Smooth muscle cell (in vitro differentiated cells): ENCODE data around the gene CD44. TPM values are rescaled to one million over a fixed set of nuclear protein-coding genes. Genes with fewer than 3 reads are reported as not detected.

Experiments
- DNase-seq: peaks from one replicate; lab custom pipeline; 2025; ENCODE audit not compliant: unreplicated experiment; lab: John Stamatoyannopoulos, UW
- H2AFZ ChIP-seq: fragments of 200-600 bp; sonication (generic); 2 replicates; pipeline ENCODE4 v1.6.0; 2016; ENCODE audit warnings: antibody characterized with exemption, low read depth, mild to moderate bottlenecking
- H3F3A ChIP-seq: fragments of 200-600 bp; sonication (generic); 2 replicates; pipeline ENCODE4 v1.6.0; 2017; ENCODE audit warnings: antibody characterized with exemption, low read depth
- H3K27ac ChIP-seq: fragments of 200-600 bp; sonication (generic); 2 replicates; pipeline ENCODE4 v1.5.1; 2016; ENCODE audit warnings: low read depth, mild to moderate bottlenecking
- H3K27me3 ChIP-seq: fragments of 200-600 bp; sonication (generic); 2 replicates; pipeline ENCODE4 v1.6.1; 2016; ENCODE audit warnings: low read depth, mild to moderate bottlenecking
- H3K36me3 ChIP-seq: fragments of 200-600 bp; sonication (generic); 2 replicates; pipeline ENCODE4 v1.5.1; 2016; ENCODE audit warnings: low read depth
- H3K4me1 ChIP-seq: fragments of 200-600 bp; sonication (generic); 2 replicates; pipeline ENCODE4 v1.5.1; 2016; ENCODE audit warnings: low read depth
- H3K4me2 ChIP-seq: fragments of 200-600 bp; sonication (generic); 2 replicates; pipeline ENCODE4 v1.6.0; 2016; ENCODE audit warnings: mild to moderate bottlenecking
- H3K4me3 ChIP-seq: fragments of 200-600 bp; sonication (generic); 2 replicates; pipeline ENCODE4 v1.5.1; 2016; ENCODE audit warnings: mild to moderate bottlenecking
- H3K79me2 ChIP-seq: fragments of 200-600 bp; sonication (generic); 2 replicates; pipeline ENCODE4 v1.6.0; 2016; ENCODE audit warnings: low read depth, mild to moderate bottlenecking
- H3K9ac ChIP-seq: fragments of 200-600 bp; sonication (generic); 2 replicates; pipeline ENCODE4 v1.6.0; 2016; ENCODE audit warnings: low read depth
- H3K9me3 ChIP-seq: fragments of 200-600 bp; sonication (generic); replicated peaks from 2 replicates; pipeline ENCODE4 v1.5.1; 2016; ENCODE audit warnings: low read depth
- H4K20me1 ChIP-seq: fragments of 200-600 bp; sonication (generic); 2 replicates; pipeline ENCODE4 v1.6.0; 2016; ENCODE audit warnings: low read depth
- WGBS: methylation state at CpG from one replicate; pipeline ENCODE4 v1.1.7; 2016; ENCODE audit warnings: low lambda C conversion rate; 5-methylcytosine and 5-hydroxymethylcytosine counted together
- polyA plus RNA-seq: library from polyadenylated mRNA; unstranded; fragments of >200 nt; fragmentation: Nextera tagmentation; extraction: Ambion mirVana; gene quantifications from 2 replicates; pipeline ENCODE4 v1.2.1, GENCODE V29; 2016
- total RNA-seq: library from RNA; depleted of rRNA; stranded (reverse); fragments of >200 nt; gene quantifications from 2 replicates; pipeline ENCODE4 v1.2.3, GENCODE V29; 2014
- TF ChIP-seq, protein P1 (sequence below): fragments of 200-600 bp; sonication (generic); IDR thresholded peaks from 2 replicates; pipeline ENCODE4 v1.5.1; 2017; ENCODE audit warnings: borderline replicate concordance, mild to moderate bottlenecking, antibody characterized with exemption; ENCODE audit not compliant: insufficient read depth, poor library complexity, severe bottlenecking

The CD44 gene
- total and polyA plus RNA-seq, 2 experiments from 2014 or later, result 116 to 248 TPM

GRCh38 chr11:35236667-35237003 is 97.7 kb downstream of the CD44 start:
- no peak for DNase-seq
- peak overlapping the region; percentile 23 for H3K9ac ChIP-seq
- H3K4me3 ChIP-seq, result no peak overlapping the region
- no peaks in the 10 kb centered on the region for H3K27me3 ChIP-seq
- H3K4me2 ChIP-seq, result peak overlapping the region; percentile 3
- H3F3A ChIP-seq, result peaks cover 6% of the 10 kb centered on the region
- H3K9me3 ChIP-seq, result no peaks in the 10 kb centered on the region
- H3K27ac ChIP-seq, result peak overlapping the region; percentile 61
- H4K20me1 ChIP-seq, result no peaks in the 10 kb centered on the region
- TF ChIP-seq, protein P1, sequence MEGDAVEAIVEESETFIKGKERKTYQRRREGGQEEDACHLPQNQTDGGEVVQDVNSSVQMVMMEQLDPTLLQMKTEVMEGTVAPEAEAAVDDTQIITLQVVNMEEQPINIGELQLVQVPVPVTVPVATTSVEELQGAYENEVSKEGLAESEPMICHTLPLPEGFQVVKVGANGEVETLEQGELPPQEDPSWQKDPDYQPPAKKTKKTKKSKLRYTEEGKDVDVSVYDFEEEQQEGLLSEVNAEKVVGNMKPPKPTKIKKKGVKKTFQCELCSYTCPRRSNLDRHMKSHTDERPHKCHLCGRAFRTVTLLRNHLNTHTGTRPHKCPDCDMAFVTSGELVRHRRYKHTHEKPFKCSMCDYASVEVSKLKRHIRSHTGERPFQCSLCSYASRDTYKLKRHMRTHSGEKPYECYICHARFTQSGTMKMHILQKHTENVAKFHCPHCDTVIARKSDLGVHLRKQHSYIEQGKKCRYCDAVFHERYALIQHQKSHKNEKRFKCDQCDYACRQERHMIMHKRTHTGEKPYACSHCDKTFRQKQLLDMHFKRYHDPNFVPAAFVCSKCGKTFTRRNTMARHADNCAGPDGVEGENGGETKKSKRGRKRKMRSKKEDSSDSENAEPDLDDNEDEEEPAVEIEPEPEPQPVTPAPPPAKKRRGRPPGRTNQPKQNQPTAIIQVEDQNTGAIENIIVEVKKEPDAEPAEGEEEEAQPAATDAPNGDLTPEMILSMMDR, result no peak
- no peak overlapping the region for H2AFZ ChIP-seq
- no peaks in the 10 kb centered on the region for H3K36me3 ChIP-seq
- peaks cover 6% of the 10 kb centered on the region for H3K4me1 ChIP-seq
- no peaks in the 10 kb centered on the region for H3K79me2 ChIP-seq
- 22% methylated on average over 5 of the region's 5 CpGs for WGBS

GRCh38 chr11:35237351-35237750 is 98.4 kb downstream of the CD44 start:
- no peak for DNase-seq
- Histone ChIP-seq H3K4me3 (no peak overlapping the region), H4K20me1 (no peaks in the 10 kb centered on the region), H3K27ac (peak overlapping the region; percentile 61), H3K9ac (peak overlapping the region; percentile 23), H2AFZ (no peak overlapping the region), H3F3A (peaks cover 3% of the 10 kb centered on the region), H3K9me3 (no peaks in the 10 kb centered on the region), H3K27me3 (no peaks in the 10 kb centered on the region), H3K4me1 (peaks cover 4% of the 10 kb centered on the region), H3K4me2 (peak overlapping the region; percentile 3), H3K36me3 (no peaks in the 10 kb centered on the region), H3K79me2 (no peaks in the 10 kb centered on the region)
- WGBS, result 94% methylated on average over 1 of the region's 1 CpG
- TF ChIP-seq, protein P1, result no peak

DNA sequence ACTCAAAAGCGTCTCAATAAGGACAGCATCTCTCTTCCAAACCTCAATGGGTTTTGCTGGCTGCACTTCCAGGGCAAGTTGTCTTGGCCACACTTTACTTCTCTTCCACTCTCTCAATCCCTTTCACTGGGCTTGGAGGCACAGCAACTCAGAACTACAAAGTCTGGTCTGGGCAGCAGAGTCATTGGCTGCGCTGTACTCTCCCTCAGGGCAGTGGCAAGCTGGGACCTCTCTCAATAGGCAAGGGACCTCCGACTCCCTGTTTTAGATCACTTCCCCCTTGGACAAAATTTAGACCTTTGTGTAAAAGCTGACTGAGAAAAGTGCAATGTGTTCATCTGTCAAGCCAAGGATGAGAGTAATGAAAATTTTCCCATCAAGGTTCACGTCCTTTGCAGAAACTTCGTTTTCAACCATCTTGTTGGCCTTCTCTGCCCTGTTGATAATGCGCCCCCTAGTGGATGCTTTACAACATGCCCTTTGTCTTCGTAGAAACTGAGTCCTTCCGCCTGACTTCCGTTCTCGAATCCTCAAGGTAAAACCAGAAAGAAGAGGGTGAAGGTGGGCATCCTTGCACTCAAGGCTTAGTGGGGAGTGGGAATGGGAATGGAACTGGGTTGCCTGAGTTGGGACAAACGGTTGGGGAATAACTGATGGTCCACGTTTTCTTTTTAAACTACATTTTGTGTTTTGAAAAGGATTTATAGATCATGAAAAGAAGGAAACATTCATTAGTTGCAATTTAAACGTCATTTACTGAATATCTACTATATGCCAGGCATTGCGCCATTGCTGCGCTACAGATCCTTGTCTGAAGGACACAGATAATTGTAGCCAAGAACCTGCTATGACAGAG is 99.1 kb downstream of the CD44 start:
- Histone ChIP-seq H3K36me3 (no peaks in the 10 kb centered on the region), H3K9me3 (no peaks in the 10 kb centered on the region), H3K4me1 (no peaks in the 10 kb centered on the region), H3F3A (no peaks in the 10 kb centered on the region), H3K27ac (peak overlapping the region; percentile 61), H3K4me3 (no peak overlapping the region), H2AFZ (no peak overlapping the region), H4K20me1 (no peaks in the 10 kb centered on the region), H3K9ac (no peak overlapping the region), H3K4me2 (no peak overlapping the region), H3K27me3 (no peaks in the 10 kb centered on the region), H3K79me2 (no peaks in the 10 kb centered on the region)
- DNase-seq, result no peak
- WGBS, result 56% methylated on average over 15 of the region's 15 CpGs
- TF ChIP-seq, protein P1, result peak; percentile 71

- Histone ChIP-seq H3K36me3 (no peaks in the 10 kb centered on the region), H3K9me3 (no peaks in the 10 kb centered on the region), H3K4me2 (no peak overlapping the region), H3K9ac (no peak overlapping the region), H3F3A (no peaks in the 10 kb centered on the region), H3K79me2 (no peaks in the 10 kb centered on the region), H3K4me3 (no peak overlapping the region), H3K27ac (no peak overlapping the region), H4K20me1 (no peaks in the 10 kb centered on the region), H3K4me1 (no peaks in the 10 kb centered on the region), H2AFZ (no peak overlapping the region), H3K27me3 (no peaks in the 10 kb centered on the region)
- 97% methylated on average over 1 of the region's 1 CpG for WGBS
- no peak for DNase-seq
- TF ChIP-seq, protein P1, result no peak
Measured at GRCh38 chr11:35238882-35239281, 99.9 kb downstream of the CD44 start.
